Stimulated activated CD4-positive, alpha-beta T cell treated with anti-CD3 and anti-CD28 coated beads, TNF-alpha, amount 100 ng/mL, for 24 hours (primary cell): ENCODE results near the gene DGUOK.
A peak's percentile ranks its signal among the peaks of the same experiment; 100 is the strongest.
"Not testable (repeated sequence)": the region's sequence is repeated elsewhere in the genome, so short reads cannot be mapped to it uniquely, and the experiment has no call there.

Experiments used
- DNase-seq, 3 experiments: peaks; one replicate each; pipeline ENCODE4 v3.0.0-alpha.2; 2020; ENCODE audit warnings: low read depth in 3 of 3

DGUOK gene

GRCh38 chr2:73920577-73921545, 5.8 kb upstream of the DGUOK start:
- DNase-seq: peak in 1 of 3 experiments; percentile 38

- DNase-seq: no peak
Observed at GRCh38 chr2:73921581-73921980, 5.1 kb upstream of the DGUOK start.

- no peak for DNase-seq
Observed at GRCh38 chr2:73922681-73923080, 4.0 kb upstream of the DGUOK start.

- DNase-seq: no peak
Observed at GRCh38 chr2:73925033-73925704, 1.5 kb upstream of the DGUOK start.

GRCh38 chr2:73925853-73926492, 707 bp upstream of the DGUOK start:
- DNase-seq: no peak

- DNase-seq: no peak
Observed at GRCh38 chr2:73927344-73927743, 664 bp downstream of the DGUOK start.

GRCh38 chr2:73928963-73929347, 2.3 kb downstream of the DGUOK start:
- no peak for DNase-seq

- DNase-seq: no peak
Observed at GRCh38 chr2:73930386-73930785, 3.7 kb downstream of the DGUOK start.

- peak in 2 of 3 experiments; percentile 35 to 47 for DNase-seq
Observed at GRCh38 chr2:73931531-73932500, 5.1 kb downstream of the DGUOK start.

GRCh38 chr2:73933194-73933593, 6.5 kb downstream of the DGUOK start:
- DNase-seq: no peak

- no peak for DNase-seq
Observed at GRCh38 chr2:73935641-73936040, 9.0 kb downstream of the DGUOK start.

GRCh38 chr2:73937103-73937885, 10.6 kb downstream of the DGUOK start:
- no peak for DNase-seq

- DNase-seq: no peak
Observed at GRCh38 chr2:73937899-73938298, 11.2 kb downstream of the DGUOK start.

GRCh38 chr2:73938718-73939352, 12.2 kb downstream of the DGUOK start:
- DNase-seq: no peak

- DNase-seq: no peak
Observed at GRCh38 chr2:73939419-73939818, 12.7 kb downstream of the DGUOK start.

- DNase-seq: not testable (repeated sequence)
Observed at GRCh38 chr2:73940066-73940465, 13.4 kb downstream of the DGUOK start.

GRCh38 chr2:73942664-73943063, 16.0 kb downstream of the DGUOK start:
- DNase-seq: no peak

GRCh38 chr2:73944714-73945113, 18.0 kb downstream of the DGUOK start:
- DNase-seq: no peak

- DNase-seq: no peak
Observed at GRCh38 chr2:73946215-73946614, 19.5 kb downstream of the DGUOK start.

GRCh38 chr2:73946666-73947065, 20.0 kb downstream of the DGUOK start:
- no peak for DNase-seq
